NCI-H82 (cell line): ENCODE data around the gene NEUROD2.

Experiments
- DNase-seq: peaks from one replicate; lab custom pipeline; 2025; lab: John Stamatoyannopoulos, UW

The NEUROD2 gene

DNA sequence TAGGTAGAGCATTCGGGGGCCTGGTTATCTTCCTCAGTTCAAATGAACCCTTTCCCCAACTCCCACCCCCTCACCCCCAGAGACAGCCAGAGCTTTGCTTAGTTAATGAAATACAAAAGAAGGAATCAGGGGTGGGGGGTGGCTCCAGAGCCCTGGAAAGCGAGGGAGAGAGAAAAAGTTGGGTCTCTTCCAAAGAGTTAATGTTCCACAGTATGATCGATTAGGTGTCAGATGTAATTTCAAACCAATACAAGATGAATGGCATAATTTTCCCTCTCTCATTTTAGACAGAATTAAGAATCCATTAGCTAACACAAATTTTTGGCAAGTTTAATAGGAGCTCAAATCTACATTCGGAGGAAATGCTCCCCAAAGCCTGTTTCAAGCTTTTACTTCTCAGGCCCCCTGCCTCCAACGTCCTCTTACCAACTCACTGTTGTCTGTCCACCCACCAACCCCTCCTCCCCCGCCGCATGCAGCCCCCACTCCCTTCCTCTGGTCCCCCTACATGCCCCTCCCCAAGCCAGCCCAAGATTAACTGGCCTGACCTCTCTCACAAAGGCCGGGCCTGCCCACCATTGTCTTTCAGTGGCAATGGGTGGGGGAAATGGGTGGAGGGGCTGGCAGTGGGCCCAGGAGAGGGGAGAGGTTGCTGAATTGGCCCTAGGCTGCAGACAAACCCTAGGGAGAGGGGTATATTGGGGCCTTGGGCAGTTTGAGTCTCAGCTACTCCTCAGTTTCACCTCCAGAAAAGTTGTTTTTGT, 28.2 kb downstream of the NEUROD2 start:
- no peak for DNase-seq

- no peak for DNase-seq
Observed at GRCh38 chr17:39578272-39578671, 29.4 kb downstream of the NEUROD2 start.

DNA sequence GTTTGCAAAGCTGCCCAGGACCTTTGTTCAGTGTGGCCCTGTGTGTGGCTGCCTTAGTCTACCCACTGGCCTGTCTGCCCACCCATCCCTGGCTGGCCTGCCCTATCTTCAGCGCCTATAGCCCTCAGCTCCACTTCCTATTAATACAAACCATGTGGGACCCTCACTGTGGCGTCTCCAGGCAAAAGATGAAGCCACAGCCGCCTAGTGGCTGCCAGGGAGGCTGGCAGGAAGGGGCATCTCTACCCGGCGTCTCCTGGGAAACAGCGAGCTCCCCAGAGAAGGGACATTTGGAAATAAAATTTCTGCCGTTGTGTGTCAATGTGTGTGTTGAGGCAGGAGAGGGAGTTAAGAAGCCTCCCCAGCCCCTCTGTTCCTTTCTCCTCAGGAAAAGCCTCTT, 31.5 kb downstream of the NEUROD2 start:
- peak; percentile 70 for DNase-seq

DNA sequence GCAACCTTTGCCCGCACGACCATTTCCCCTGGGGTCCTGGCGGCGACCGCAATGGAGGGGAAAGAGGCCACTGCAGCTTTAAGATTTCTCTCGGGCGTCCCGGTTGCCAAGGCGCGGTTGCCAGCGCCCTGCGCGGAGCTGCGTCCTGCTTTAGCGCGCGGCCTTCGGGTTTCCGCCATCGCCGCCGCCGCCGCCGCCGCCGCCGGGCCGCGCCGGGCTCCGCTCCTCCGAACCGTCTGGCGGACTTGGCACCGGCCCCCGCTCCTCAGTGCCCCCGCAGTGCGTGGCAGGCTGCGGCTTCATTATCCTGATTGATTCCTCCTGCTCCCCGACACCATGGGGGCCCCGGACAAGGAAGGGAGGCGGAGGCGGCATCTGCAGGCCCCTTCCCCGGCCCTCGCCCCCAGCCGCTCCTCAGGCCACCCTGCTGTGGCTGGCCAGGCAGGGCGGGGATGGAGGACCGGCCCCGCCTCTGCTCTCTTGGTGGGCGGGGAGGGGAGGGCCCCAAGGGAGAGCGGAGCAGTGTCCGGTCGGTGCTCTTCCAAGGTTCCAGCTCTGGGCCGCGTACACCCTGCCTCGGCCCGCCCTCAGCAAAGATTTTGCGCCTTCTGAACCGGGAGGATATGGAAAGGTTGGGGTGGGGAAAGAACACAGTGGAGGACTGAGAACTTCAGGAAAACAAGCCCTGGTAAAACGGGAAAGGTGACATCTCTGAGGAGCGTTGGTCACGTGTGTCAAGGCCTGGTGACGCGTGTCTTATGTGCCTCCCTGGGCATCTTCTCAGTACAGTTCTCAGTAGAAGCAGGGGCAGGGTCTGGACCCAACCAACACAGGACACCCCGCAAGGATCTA, 34.0 kb downstream of the NEUROD2 start:
- peak; percentile 64 for DNase-seq

DNA sequence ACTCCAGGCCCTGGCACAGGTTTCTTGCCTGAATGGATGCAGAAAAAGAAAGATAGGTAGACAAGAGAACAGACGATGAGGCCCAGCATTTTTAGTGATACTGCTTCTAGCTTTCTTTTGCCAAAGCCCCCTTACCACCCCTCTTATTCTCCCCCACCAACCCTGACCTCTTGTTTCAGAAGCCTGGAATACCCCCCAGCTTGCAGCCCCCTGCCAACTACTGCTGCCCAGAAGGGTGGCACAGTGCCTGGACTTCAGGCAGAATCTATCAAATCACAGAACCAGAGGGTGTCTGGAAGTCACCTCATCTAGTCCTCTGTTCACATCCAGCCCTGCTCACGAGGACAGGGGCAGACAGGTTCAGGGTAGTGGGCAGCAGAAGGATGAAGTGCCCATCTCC, 35.6 kb downstream of the NEUROD2 start:
- DNase-seq = no peak

DNA sequence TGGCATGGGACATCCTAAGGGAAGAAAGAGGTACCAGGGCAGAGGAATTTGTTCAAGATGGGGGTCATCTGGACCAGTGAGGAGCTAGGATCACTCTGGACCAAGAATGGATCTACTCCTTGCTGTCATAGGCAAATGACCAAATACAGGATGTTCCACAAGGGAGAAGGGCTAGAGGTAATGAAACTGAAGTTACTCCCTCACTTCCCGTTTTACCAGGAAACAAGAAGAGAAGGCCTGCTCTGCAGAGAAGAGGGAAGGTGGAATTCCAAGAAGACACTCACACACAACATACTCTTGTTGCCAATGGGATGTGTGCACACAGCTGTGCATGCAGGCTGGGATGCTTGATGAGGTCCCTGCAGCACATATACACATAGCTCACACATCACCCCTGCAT, 38.6 kb downstream of the NEUROD2 start:
- DNase-seq = no peak

GRCh38 chr17:39568702-39569101, 39.0 kb downstream of the NEUROD2 start:
- DNase-seq = no peak

- DNase-seq = no peak
Observed at GRCh38 chr17:39566094-39566850, 41.4 kb downstream of the NEUROD2 start.

DNA sequence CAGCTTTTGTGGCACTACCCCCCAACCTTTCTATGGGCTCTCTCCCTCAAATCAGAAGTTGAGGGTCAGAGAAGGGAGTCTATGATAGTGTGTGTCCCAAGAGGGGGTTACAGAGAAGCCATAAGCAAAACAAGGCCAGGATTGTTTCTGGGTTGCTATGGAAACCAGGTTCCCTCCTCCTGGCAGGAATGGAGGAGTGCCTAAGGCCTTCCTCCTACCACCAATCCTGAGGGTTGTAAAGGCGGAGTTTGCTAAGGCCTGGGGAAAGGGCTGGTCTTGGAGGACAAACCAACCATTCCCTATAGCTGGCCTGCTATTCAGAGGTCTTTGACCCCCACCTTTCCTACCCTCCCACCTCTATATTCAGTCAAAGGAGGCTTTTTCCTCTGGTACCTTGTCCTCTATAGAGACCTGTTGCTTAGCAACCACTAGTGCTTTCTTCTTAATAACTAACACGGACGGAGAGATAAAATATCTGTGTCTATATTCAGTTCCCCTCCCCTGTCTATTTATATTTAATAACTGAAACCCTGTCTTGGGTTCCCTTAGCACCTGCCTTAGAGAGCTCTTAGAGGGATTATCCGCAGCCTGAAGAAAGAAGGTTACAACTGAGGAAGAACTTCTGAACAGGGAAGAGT, 43.4 kb downstream of the NEUROD2 start:
- peak; percentile 71 for DNase-seq

GRCh38 chr17:39563476-39563875, 44.2 kb downstream of the NEUROD2 start:
- peak; percentile 98 for DNase-seq

DNA sequence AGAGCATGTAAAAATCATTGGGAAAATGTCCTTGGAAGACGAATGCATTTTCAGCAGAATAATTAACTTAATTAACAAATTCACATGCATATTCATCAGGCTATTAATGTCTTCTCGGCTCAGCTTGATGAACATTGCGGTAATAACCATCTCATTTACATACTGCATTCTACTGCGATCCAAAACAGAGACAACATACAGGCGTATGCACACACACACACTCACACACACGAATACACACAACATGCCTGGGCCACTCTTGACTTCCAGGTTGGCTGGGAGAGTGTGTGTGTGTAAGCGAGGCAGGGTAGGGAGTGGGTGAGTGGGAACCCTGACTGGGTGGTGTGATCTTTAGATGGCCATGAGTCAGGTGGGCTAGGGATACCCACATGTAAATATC, 44.7 kb downstream of the NEUROD2 start:
- peak; percentile 48 for DNase-seq

GRCh38 chr17:39562395-39562794, 45.3 kb downstream of the NEUROD2 start:
- DNase-seq = no peak

GRCh38 chr17:39556423-39556822, 51.3 kb downstream of the NEUROD2 start:
- peak; percentile 17 for DNase-seq

GRCh38 chr17:39555368-39555767, 52.4 kb downstream of the NEUROD2 start:
- no peak for DNase-seq
